Stomach (tissue), 9 donors: ENCODE results near the gene PDX1. TPM values are rescaled to one million over a fixed set of nuclear protein-coding genes. Genes with fewer than 3 reads are reported as not detected.

Source experiments
- DNase-seq, 2 donors: peaks; one replicate each; pipeline versions ENCODE4 v3.0.0 to v3.0.0-alpha.2; 2013 to 2019
- H3K27ac ChIP-seq, 5 donors: fragments of 200-600 bp in 4 of 5; sonication (generic) in 4 of 5; one replicate each; pipeline ENCODE4 v1.5.1; 2013 to 2019; ENCODE audit warnings: mild to moderate bottlenecking in 1 of 5, moderate library complexity in 1 of 5
- H3K27me3 ChIP-seq, 3 donors: fragments of 200-600 bp; sonication (generic); one replicate each; pipeline ENCODE4 v1.5.1; 2017 to 2019; ENCODE audit warnings: mixed run types in 1 of 3
- H3K36me3 ChIP-seq, 4 donors: fragments of 200-600 bp; sonication (generic); 1 replicate in 3 of 4; 2 replicates in 1 of 4; pipeline ENCODE4 v1.5.1; 2016 to 2019
- H3K4me1 ChIP-seq, 4 donors: fragments of 200-600 bp; sonication (generic); one replicate each; pipeline ENCODE4 v1.5.1; 2016 to 2019
- H3K4me3 ChIP-seq, 4 donors: fragments of 200-600 bp; sonication (generic) in 3 of 4; one replicate each; pipeline ENCODE4 v1.5.1; 2016 to 2019; ENCODE audit warnings: mild to moderate bottlenecking in 1 of 4
- H3K9me3 ChIP-seq, 4 donors: fragments of 200-600 bp; sonication (generic); one replicate each; pipeline ENCODE4 v1.5.1; 2016 to 2019
- EP300 ChIP-seq: sonication (generic); formaldehyde crosslinking; IDR thresholded peaks from one replicate; pipeline ENCODE4 v1.6.1; 2017; ENCODE audit warnings: antibody characterized with exemption
- POLR2A ChIP-seq, 4 donors: fragments of 450-650 bp; IDR thresholded peaks; one replicate each; pipeline ENCODE4 v1.6.1; 2016; ENCODE audit warnings: antibody characterized with exemption in 4 of 4, control low read depth in 2 of 4, mild to moderate bottlenecking in 1 of 4, moderate library complexity in 1 of 4
- POLR2AphosphoS5 ChIP-seq, 3 donors: sonication (generic); formaldehyde crosslinking; IDR thresholded peaks; one replicate each; pipeline ENCODE4 v1.6.1; 2016; ENCODE audit warnings: antibody characterized with exemption in 3 of 3
- WGBS, 5 donors: extraction: QIAGEN DNeasy Blood & Tissue Kit in 3 of 5; methylation state at CpG; one replicate each; pipeline versions ENCODE4 v1.1.5 to v1.1.7; 2013 to 2018; 5-methylcytosine and 5-hydroxymethylcytosine counted together
- intact Hi-C: fragments of 100-400 bp; cut with DNase I; formaldehyde crosslinking; loops from one replicate; pipeline ENCODE4 v1.15.1; 2023; ENCODE audit warnings: low total_unique reads
- polyA plus RNA-seq, 3 donors: library from polyadenylated mRNA; stranded (reverse); fragments of 200-250 nt; gene quantifications; one replicate each; pipeline ENCODE4 v1.2.3, GENCODE V29; 2013
- total RNA-seq, 5 donors: library from RNA; depleted of rRNA; stranded (reverse); fragments of >200 nt; gene quantifications; one replicate each; pipeline versions ENCODE4 v1.1.0 to v1.2.3, GENCODE V29; 2014 to 2016
- TF ChIP-seq, protein P1 (sequence below), 7 experiments: fragments of 450-650 bp in 4 of 7; fragments of 200-600 bp in 3 of 7; sonication (generic) in 3 of 7; IDR thresholded peaks; one replicate each; pipeline ENCODE4 v1.5.1; 2016 to 2019; ENCODE audit warnings: antibody characterized with exemption in 7 of 7, control low read depth in 2 of 7, mild to moderate bottlenecking in 1 of 7
- donor health status: healthy with polysubstance abuse.
- donor health status: Bipolar disorder and iron deficiency.
- donor health status: healthy.

Gene PDX1
- total and polyA plus RNA-seq, 8 donors, result 0.13 to 1.8 (median 0.92) TPM; not detected in 3

DNA sequence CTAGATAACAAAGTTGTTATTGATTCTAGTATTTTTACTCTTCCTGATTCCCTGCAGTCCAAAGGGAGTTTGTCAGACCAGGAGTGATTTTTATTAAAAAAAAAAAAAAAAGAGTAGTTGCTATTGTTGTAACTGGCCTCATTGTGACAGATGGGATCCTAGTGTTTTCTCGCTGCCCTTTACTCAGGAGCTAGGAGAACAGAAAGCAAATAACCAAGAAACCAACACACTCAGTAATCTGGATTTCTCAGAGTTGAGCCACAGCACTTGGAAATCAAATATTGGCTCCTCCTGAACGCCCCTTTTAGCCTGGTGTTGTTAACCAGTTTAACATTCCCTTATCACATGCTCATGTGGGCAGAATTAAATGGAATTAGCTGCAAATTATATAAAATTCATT lies 8.3 kb upstream of the PDX1 start:
- Histone ChIP-seq H3K4me1 (peaks cover 0 to 13% (median 0%) of the 10 kb centered on the region in 4 donors), H3K27me3 (peaks cover 0 to 96% (median 14%) of the 10 kb centered on the region in 3 donors), H3K36me3 (no peaks in the 10 kb centered on the region), H3K9me3 (no peaks in the 10 kb centered on the region), H3K27ac (no peak overlapping the region), H3K4me3 (no peak overlapping the region)
- 20 to 39% (median 27%) methylated on average over 2 of the region's 2 CpGs for WGBS, 5 donors
- TF ChIP-seq, protein P1, sequence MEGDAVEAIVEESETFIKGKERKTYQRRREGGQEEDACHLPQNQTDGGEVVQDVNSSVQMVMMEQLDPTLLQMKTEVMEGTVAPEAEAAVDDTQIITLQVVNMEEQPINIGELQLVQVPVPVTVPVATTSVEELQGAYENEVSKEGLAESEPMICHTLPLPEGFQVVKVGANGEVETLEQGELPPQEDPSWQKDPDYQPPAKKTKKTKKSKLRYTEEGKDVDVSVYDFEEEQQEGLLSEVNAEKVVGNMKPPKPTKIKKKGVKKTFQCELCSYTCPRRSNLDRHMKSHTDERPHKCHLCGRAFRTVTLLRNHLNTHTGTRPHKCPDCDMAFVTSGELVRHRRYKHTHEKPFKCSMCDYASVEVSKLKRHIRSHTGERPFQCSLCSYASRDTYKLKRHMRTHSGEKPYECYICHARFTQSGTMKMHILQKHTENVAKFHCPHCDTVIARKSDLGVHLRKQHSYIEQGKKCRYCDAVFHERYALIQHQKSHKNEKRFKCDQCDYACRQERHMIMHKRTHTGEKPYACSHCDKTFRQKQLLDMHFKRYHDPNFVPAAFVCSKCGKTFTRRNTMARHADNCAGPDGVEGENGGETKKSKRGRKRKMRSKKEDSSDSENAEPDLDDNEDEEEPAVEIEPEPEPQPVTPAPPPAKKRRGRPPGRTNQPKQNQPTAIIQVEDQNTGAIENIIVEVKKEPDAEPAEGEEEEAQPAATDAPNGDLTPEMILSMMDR (IDR thresholded peaks at IDR 0.05), result no peak
- TF ChIP-seq POLR2AphosphoS5 (IDR thresholded peaks at IDR 0.05) (no peak), POLR2A (IDR thresholded peaks at IDR 0.05) (no peak), EP300 (no peak)
- intact Hi-C loops, result no loop called here
- DNase-seq, result peak in 1 of 2 donors; percentile 53

DNA sequence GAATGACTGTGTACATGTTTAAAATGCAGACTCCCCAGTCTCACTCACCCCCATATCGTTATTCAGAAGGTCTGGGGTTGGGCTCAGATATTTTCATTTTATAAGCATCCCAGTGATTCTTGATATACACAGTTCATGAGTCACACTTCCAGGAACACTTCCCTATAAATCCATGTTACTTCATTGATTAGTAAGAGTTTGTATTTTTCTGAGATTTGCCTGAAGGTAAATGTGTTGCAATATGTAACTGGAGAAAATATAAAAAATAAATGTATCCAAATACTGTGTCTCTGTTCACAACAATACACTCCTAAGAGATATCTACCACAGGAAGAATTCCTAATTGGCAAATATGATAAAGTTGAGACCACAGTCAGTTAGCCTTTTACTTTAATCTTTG lies 6.6 kb upstream of the PDX1 start:
- intact Hi-C loops, result no loop called here
- peaks cover 6 to 96% (median 27%) of the 10 kb centered on the region in 3 donors for H3K27me3 ChIP-seq
- H3K36me3 ChIP-seq, result no peaks in the 10 kb centered on the region
- no peak overlapping the region for H3K4me3 ChIP-seq
- H3K9me3 ChIP-seq, result no peaks in the 10 kb centered on the region
- DNase-seq, result no peak
- H3K27ac ChIP-seq, result no peak overlapping the region
- TF ChIP-seq EP300 (no peak), POLR2A (IDR thresholded peaks at IDR 0.05) (no peak), POLR2AphosphoS5 (IDR thresholded peaks at IDR 0.05) (no peak)
- TF ChIP-seq, protein P1 (IDR thresholded peaks at IDR 0.05), result no peak
- H3K4me1 ChIP-seq, result peaks cover 8 to 25% (median 13%) of the 10 kb centered on the region in 4 donors
- WGBS, 5 donors, result 48 to 77% (median 73%) methylated on average over 1 of the region's 1 CpG

DNA sequence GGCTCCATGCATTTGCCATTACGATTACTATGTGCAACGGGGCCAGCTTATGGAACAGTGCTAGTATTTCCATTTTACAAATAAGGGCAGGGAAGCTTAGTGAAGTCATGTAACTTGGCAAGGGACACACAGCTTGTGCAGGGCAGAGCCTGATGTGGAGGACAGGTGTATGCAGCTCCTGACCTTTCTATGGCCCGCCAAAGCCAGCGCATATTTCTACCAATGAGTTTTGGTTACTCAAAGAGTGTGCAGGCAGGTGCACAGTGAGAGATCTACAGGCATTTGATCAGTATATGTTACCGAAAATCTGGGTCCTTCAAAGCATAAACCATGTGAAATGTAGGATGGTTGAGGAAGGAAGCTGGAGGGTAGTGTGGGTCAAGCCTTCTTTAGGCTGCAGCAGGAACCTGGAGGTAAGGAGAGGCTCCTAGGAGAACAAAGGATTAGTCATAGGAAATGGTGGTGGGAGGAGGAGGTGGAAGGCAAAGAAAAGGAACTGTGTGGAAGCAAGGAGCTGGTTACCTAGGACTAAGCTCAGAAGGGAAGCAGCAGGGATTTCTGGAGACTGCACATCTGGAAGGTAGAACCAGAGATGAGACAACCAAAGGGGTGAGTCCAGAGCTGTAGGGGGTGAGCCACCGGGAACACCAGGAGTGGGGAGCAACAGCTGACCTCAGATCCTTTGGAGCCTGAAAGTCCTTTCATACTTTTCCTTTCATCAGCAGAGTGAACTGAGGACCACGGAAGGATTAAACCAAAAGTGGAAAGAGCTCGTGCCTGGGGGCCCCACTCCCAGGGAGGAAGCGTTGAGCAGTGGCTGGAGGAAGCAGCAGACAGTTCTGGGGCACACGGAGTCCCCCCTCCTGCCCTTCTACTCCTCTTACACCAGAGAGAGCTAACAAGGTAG lies 4.2 kb upstream of the PDX1 start:
- Histone ChIP-seq H3K4me1 (peaks cover 25 to 44% (median 35%) of the 10 kb centered on the region in 4 donors), H3K27ac (no peak overlapping the region), H3K9me3 (no peaks in the 10 kb centered on the region), H3K4me3 (no peak overlapping the region), H3K36me3 (no peaks in the 10 kb centered on the region), H3K27me3 (peaks cover 16 to 96% (median 51%) of the 10 kb centered on the region in 3 donors)
- 58 to 70% (median 61%) methylated on average over 10 of the region's 10 CpGs for WGBS, 5 donors
- TF ChIP-seq POLR2AphosphoS5 (IDR thresholded peaks at IDR 0.05) (no peak), POLR2A (IDR thresholded peaks at IDR 0.05) (no peak), EP300 (no peak)
- TF ChIP-seq, protein P1 (IDR thresholded peaks at IDR 0.05), result no peak
- peak in 1 of 2 donors; percentile 25 for DNase-seq
- intact Hi-C loops, result no loop called here

DNA sequence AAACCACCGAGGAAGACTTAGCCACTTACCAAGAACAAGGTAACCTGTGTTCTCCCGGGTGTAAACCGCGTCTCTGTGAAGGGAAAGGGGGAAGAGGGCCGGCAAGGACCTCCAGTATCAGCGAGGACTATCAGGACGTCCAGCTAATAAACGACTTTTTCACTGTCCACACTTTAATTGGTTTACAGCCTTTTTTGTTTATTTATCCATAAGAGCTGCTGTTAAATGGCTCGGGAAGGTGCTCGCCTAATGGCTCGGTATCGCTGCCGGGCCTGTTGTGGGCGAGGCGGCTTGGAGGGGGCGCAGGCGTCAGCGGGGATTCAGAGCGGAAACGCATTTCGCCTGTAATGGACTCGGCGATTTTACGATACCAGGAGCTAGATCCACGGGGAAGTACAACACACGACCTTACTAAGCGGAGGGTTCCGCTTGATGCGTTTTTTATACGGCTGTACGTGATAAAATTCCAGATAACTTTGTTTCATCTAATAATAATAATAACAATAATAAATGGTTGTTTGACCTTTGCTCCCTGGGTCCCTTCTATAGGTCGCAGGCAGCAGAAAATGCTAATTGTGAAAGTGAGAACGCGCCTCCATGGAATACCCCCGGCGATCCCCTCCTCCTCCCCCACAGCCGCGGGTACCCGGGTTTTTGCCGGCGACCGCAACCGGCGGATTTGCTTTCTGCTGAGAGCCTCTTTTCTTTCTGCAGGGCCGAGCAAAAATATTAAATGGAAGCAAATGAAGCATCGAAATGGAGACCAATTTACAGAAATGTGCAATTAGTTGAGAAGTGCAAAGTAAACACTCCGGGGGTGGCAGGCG lies 2.5 kb upstream of the PDX1 start:
- Histone ChIP-seq H3K36me3 (no peaks in the 10 kb centered on the region), H3K4me3 (peak overlapping the region; percentile 8 to 40 (median 21)), H3K27me3 (peaks cover 21 to 98% (median 69%) of the 10 kb centered on the region in 3 donors), H3K27ac (no peak overlapping the region), H3K9me3 (no peaks in the 10 kb centered on the region), H3K4me1 (peaks cover 37 to 56% (median 49%) of the 10 kb centered on the region in 4 donors)
- peak in 1 of 2 donors; percentile 75 for DNase-seq
- intact Hi-C loops, result no loop called here
- TF ChIP-seq EP300 (no peak), POLR2A (IDR thresholded peaks at IDR 0.05) (no peak), POLR2AphosphoS5 (IDR thresholded peaks at IDR 0.05) (no peak)
- TF ChIP-seq, protein P1 (IDR thresholded peaks at IDR 0.05), result no peak
- 7 to 11% (median 8%) methylated on average over 48 of the region's 48 CpGs for WGBS, 5 donors
